GM19328 (cell line): ENCODE measurements around the gene FTH1.
"Not testable (repeated sequence)": the region's sequence is repeated elsewhere in the genome, so short reads cannot be mapped to it uniquely, and the experiment has no call there.

Source experiments
- ATAC-seq: cut with Tn5 transposase; IDR thresholded peaks from one replicate; pipeline ENCODE4 v1.9.1; 2021; ENCODE audit warnings: mild to moderate bottlenecking, moderate library complexity; ENCODE audit not compliant: unreplicated experiment

FTH1 gene

DNA sequence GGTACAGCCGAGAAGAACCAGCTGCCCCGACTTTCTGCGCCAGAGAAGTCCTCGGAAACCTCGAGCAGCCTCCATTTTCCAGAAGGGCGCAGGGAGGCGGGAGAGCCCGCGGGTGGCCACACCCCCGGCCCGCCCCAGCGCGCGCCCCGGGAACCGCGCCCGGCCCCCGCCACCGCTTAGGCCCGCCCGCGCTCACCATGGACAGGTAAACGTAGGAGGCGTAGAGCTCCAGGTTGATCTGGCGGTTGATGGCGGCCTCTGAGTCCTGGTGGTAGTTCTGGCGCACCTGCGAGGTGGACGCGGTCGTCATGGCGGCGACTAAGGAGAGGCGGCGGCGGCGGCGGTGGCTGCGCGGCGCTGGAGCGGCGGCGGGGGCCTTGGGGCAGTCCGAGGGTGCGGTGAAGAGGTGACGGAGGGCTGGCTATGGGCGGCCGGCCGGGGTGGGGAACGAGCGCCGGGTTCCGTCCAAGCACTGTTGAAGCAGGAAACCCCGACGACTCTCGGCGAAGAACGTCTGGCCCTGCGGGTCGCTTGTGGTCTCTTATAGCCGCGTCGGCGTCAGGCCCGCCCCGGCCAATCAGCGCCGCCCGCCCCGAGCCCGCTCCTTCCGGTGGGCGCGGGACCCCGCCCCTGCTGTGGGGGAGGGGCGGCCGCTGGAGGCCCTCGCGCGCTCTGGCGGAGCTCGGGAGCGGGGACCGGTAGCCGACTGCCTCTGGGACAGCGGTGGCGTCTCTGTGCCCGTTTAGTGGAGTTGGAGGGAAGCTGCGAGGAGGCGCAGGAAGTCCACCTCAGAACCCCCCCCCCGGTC lies at the start of gene FTH1:
TSS of gene FTH1 (minus strand) at position 519 of the 808 bp plus-strand sequence. CDS start at position 310, 209 bp downstream.
- ATAC-seq = peak; percentile 49

DNA sequence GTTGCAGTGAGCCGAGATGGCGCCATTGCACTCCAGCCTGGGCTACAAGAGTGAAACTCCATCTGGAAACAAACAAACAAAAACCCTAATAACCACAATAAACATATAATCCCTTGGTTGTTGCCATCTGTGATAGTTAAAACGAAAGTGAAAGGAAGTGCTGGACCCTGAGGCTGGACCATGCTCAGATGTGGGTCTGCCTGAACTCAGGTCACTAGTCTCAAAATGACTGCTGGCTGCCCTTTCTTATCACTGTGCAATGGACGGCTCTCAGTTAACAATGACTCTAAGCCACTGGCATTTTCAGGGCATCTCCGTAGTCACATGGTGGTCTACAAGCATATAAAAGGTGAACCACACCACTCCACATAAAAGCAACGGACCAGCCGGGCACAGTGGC lies 48.2 kb upstream of the FTH1 start:
- ATAC-seq = no peak

DNA sequence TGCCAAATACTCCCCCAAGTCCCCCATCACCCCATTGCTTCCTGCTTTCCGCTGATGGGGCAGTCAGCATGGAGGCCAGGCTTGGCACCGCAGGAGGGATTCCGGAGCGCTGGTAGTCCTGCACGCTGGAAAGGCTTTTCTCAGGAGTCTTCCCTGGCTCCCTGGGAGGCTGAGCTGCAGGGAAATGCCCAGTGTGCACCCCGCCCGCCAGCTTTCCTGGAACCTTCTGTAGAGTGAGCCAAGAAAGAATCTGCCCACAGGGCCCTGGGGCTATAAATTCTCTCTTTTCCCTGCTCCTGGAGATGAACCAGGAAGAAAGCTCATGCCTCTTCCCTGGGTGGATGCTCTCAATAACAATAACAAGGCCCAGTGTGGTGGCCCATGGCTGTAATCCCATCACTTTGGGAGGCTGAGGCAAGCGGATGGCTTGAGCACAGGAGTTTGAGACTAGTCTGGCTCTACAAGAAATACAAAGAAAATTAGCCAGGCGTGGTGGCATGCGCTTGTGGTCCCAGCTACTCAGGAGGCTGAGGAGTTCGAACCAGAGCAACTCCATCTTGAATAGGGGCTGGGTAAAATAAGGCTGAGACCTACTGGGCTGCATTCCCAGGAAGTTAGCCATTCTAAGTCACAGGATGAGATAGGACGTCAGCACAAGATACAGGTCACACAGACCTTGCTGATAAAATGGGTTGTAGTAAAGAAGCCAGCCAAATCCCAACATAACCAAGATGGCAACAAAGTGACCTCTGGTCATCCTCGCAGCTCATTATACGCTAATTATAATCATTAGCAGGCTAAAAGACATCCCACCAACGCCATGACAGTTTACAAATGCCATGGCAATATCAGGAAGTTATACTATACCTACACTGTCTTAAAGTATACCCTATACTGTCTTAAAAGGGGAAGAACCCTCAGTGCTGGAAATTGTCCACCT lies 46.4 kb upstream of the FTH1 start:
- ATAC-seq = no peak

DNA sequence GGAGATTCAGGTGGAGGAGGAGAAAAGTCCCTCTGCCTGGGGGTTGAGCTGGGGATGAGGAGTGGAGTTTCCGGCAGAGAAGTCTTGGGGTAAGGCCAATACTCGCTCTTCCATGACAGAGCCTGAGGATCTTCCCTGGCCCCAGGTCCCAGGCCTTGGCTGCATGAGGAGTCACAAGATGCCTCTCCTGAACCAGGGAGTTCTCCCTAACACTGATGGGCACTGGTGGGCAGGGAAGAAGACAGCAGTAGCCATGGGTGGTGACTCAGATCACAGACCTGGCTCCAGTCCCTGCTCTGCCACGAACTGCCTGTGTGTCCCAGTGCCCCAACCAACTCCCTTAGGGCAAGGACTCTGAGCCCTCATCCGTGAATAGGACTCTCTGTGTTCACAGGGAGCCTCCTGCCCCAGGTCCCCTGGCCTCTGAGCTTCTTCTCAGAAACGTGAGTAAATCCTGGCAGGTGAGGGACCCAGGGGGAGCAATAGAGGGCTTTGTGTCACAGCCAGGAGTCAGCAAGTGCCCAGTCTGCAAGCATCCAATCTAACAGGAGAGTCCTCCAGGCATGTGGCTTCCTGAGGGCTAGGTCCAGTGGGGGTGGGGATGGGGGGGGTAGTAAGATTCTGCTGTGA lies 45.5 kb upstream of the FTH1 start:
- no peak for ATAC-seq

DNA sequence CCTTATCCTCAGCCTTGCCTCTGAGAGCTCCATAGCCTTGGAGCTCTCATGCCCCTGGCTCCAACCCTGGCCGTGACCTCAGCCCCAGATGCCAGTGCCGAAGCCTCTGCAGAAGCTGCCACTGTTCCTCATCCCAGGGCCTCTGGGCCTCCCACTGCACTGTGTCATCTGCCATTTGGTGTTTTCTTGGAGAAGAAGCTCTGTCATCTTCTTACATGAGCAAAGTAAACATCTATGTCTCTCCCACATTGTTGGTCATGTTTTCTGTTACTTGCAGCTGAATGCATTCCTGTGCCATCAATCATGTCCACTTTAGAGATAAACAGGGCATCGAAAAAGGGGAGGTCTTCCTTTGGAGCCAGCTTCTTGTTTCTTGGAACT lies 45.0 kb upstream of the FTH1 start:
- no peak for ATAC-seq

DNA sequence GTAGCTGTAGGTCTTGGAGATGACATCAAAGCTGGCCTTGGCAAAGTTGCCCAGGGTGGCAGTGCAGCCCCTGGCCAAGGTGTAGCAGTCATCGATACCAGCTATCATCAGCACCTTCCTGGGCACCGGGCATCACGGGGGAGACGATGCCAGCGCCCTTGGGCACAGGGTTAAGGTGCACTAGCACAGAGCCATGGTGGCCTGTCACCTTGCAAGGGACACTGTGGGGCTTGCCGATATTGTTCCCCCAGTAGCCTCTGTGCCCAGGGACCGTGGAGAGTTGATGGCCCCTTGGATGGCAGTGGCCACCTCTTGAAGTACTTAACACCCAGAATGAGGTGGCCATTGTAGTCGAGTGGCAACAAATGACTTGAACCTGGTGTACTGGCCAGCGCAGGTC lies 44.4 kb upstream of the FTH1 start:
- ATAC-seq = no peak

DNA sequence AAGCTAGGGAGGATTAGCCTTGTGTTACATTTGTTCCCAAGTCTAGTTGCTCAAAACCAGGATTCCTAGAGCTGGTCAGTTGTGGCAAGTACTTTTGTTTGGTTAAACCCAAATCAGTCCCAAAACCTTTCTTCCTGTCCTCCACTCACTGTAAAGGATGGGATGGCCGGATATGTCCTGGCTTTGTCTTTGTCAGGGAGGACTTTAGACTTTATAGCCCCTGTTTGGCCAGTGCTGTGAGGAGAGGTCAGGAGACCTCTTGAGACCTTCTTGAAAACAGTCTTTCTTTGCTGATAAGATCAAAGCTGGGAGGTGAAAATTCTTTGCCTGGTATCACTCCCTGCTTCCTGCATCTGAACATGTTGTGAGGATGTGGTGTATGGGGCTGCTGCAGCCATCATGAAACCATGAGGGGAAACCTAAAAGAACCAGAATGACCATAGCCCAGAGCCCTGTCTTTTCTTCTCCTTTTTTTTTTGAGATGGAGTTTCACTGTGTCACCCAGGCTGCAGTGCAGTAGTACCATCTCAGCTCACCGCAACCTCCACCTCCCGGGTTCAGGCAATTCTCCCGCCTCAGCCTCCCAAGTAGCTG lies 43.6 kb upstream of the FTH1 start:
- no peak for ATAC-seq

DNA sequence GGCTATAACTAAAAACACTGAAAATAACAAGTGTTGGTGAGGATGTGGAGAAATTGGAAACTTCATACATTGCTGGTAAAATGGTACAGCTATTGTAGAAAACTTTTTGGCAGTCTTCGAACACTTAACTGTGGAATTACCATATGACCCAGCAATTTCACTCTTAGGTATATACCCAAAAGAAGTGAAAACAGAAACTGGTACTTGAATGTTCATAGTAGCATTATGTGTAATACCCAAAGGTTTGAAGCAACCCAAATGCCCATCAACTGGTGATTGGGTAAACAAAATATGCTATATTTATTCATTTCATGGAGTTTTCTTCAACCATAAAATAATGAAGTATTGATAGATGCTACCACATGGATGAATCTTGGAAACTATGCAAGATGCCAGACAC lies 40.8 kb upstream of the FTH1 start:
- ATAC-seq = no peak

DNA sequence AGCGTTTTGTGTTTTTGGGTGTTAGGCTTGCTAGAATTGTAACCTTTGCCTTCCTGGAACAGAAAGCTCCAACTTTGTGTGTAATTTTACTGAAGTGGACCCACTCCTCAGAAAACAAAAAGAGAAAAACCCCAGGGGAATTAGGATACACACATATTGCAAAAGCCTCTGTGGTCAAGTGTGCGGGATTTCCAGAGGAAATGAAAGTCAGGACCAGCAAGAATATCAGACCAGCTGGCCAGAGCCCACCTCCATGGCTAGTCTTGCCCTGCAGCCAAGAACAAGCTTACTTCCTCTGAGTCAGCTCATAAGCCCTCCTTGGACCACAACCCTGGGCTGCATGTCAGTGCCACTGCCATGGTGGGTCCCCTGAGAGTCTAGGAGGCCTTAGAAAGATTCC lies 37.0 kb upstream of the FTH1 start:
- ATAC-seq = no peak

DNA sequence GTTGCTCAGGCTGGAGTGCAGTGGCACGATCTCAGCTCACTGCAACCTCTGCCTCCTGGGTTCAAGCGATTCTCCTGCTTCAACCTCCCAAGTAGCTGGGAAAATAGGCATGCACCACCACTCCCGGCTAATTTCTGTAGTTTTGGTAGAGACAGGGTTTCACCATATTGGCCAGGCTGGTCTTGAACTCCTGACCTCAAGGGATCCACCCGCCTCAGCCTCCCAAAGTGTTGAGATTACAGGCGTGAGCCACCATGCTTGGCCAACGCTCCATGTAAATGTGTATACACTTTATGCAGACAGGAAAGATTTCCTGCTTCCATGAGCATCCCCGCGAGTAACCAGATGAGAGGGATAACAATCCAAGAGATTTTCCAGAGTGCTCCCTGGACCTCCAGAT lies 34.8 kb upstream of the FTH1 start:
- not testable (repeated sequence) for ATAC-seq

DNA sequence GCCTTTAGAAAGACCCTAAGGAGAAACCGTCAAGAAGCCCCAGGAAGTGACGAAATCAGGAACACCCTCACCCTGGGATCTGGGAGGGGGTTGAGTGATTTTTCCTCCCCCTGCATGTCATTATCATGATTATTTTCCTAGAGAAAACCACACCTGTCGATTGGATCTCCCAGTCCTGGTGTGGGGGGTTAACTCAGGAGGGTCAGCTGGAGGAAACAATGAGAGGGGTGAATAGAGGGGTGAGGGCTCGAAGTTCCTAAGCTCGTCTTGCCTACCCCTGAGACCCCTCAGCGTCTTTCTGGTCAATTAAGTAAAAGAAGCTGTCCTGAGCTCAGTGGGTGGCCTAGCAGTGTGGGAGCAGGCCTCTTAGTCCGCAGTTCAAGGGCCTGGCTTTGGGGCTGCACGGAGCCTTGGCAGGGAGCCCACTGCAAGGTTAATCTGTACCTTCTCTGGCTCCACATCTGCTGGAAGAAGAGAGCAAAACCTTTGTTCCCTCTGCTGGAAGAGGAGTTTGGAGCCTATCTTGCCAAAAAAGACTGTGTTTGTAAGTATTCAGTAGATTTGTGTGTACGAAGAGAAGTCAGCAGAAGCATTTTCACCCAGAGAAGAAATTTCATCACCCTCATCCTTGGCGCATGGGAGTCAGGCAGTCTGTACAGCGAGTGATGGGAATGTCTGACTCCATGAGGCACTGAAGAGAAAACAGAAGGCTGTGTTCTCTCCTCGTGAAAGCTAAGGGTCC lies 34.2 kb upstream of the FTH1 start:
- no peak for ATAC-seq

DNA sequence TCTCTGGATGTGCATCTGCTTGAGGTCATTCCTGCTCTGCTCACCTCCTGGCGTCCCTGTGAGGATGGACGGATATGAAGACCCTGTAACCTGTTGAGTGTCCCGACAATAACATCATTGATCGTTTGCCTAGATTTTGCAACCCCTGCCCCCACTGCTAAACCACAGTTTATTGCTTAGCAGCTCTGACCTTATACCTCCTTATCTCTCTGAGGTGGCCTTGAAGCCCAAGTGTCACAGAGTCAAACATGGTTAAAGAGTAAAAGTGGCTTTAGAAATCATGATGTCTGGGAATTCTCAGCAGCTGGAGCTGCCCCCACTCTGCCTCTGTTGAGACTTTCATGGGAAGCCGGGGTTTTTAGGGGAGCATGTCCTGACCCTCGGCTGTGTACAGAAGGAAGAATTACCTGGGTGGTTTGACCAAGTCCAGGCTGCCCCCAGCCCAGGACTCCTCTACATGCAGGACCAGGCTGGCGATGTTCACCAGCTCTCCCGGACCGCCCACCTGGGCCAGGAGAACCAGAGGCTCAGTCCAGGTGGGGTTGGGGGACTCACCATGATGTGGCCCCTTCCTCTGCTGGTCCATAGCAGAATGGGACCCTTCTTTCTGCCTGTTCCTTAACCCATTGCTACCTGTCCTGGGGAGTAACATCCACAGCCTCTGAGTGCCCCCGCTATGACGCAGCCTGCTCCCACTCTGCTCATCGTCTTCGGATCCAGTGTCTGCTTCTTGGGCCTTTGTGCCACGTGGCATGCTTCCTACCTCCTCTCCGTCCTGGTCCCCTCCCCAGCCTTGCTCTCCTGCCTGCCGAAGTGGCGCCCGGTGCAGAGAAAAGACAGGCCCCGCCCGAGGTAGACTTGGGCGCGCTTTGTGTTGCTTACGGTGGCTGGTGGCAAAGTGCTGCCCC lies 33.4 kb upstream of the FTH1 start:
- ATAC-seq = no peak

DNA sequence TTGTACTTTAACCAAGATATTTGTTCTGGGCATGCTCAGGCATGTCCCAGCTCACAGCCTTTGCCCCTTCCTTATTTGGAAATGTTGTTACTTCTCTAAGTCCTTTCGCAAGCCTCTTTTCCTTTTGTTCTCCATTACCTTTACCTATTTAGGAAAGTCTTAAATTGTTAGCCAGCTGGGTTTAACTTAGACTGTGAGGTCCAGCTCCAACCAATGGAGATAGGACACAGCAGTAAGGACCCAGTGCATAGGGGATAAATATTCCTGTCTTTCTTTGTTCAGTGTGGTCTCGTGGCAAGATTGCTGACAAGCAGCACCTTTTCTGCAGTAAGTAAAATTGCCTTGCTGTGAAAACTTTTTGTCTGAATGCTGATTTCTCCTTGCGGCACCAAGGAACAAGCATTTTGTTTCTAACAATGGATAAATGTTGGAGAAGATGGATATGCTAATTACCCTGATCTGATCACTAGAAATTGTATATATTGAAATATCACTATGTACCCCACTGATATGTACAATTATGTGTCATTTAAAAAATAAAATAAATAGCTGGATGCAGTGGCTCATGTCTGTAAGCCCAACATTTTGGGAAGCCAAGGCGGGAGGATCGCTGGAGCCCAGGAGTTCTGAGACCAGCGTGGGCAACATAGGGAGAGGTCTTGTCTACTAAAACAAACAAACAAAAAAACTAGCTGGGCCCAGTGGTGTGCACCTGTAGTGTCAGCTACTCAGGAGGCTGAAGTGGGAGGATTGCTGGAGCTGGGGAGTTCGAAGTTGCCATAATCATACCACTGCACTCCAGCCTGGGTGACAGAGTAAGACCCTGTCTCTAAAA lies 31.9 kb upstream of the FTH1 start:
- no peak for ATAC-seq

DNA sequence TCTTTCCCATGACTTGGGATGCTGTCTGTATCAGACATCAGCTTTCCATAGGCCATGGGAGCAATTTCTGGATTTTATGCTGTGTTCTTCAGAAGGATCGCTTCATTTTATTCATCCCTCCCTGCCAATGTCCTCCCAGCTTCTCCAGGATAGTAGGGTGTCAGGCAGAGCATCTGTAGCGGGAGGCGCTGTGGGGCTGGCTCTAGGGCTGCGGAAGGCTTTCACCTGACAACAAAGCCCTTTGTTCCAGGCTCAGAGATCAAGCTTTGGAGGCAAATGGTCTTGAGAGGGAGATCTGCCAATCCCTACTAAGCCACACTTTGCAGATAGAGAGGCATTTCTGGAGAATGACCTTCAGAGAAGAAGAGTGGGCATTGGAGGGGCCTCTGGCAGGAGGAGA lies 29.5 kb upstream of the FTH1 start:
- no peak for ATAC-seq

DNA sequence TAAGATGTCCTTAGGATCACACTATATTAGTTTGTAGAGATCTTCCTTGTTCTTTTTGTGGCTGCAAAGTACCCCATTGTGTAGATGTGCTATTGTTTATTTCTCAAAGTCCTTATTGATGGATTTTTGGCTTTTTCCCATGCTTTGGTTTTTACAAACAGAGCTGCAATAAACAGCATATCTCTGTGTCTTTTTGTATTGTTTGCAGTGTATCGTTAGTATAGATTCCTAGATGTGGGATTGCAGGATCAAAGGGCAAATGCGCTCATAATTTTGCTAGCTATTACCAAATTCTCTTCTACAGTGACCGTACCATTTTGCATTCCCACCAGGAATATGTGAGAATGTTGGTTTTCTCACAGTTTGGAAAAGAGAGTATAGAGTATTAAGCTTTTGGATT lies 27.5 kb upstream of the FTH1 start:
- no peak for ATAC-seq

DNA sequence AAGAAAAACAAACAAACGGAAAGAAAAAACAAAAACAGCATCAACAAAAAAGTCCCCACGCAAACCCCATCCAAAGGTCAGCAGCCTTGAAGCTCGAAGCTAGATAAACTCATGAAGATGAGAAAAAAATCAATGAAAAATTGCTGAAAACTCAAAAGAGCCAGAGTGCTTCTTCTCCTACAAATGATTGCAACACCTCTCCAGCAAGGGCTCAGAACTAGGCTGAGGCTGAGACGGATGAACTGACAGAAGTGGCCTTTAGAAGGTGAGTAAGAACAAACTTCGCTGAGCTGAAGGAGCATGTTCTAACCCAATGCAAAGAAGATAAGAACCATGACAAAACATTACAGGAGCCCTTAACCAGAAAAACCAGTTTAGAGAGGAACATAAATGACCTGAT lies 18.4 kb upstream of the FTH1 start:
- no peak for ATAC-seq

DNA sequence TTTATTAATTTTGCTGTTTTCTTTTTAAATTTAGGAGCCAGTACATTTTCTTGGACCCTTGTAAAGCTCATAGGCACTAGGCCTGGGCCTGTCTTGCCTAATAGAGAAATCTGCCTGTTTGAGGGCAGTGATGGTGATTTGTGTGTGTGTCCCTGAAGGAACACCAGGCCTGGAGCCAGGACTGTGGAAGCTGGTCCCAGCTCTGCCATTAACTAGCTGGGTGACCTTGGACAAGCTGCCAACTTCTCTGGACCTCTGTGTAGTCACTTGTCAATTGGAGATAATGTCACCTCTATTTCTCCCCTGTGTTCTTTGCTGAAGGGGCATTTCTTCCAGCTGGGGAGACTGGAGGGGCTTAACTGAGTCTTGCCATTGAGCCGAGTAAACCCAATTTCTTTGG lies 16.0 kb upstream of the FTH1 start:
- ATAC-seq = no peak

DNA sequence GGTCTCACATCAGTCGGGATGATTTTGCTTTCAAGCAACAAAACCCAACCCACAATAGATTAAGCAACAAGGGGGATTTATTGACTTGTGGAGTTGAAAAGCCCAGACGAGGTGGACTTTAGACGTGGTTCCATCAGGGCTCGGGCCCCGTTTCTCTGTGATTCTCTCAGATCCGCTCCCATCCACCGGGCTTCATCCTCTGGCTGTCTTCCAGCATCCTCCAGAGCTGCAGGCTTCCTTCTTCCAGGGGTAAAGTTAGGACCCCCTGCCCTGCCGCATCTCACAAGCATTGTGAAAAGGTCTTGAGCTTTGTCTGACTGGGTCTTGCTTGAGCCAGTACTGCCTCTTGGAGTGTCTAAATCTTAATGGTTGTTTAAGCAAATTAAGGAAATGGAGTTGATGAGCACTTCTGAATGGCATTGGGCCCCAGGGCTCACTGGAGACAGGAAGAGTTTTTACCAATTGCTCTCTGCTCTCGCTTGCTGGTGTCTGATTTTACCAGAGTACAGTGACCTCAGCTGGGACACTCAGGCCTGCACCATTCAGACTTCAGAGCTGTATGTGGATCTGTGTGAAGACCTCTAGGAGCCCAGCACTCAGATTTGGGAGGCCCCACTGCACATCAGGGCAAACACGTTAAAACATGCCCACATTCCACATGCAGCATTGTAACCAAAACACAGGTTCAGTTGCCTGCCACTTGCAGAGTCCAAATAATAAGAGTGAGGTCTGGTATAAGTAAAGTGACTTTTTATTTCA lies 13.5 kb upstream of the FTH1 start:
- no peak for ATAC-seq
